Measurements from ENCODE around the gene SLC12A4. TPM values are rescaled to one million over a fixed set of nuclear protein-coding genes. Genes with fewer than 3 reads are reported as not detected.
"Not testable (repeated sequence)": the region's sequence is repeated elsewhere in the genome, so short reads cannot be mapped to it uniquely, and the experiment has no call there.

The SLC12A4 gene
- total RNA-seq, 4 donors from 2014 or later: 25.6 to 137 (median 62.3) TPM

GRCh38 chr16:67976205-67976604 lies 7.8 kb upstream of the SLC12A4 start:
- no peaks in the 10 kb centered on the region for H3K36me3 ChIP-seq
- intact Hi-C loops (cut with DNase I; ENCODE audit: low total_unique reads): no loop called here
- no peak overlapping the region for H3K4me3 ChIP-seq
- H3K27ac ChIP-seq: no peak overlapping the region
- no peaks in the 10 kb centered on the region for H3K4me1 ChIP-seq
- H3K9me3 ChIP-seq: no peaks in the 10 kb centered on the region
- DNase-seq: no peak
- TF ChIP-seq, protein P1, sequence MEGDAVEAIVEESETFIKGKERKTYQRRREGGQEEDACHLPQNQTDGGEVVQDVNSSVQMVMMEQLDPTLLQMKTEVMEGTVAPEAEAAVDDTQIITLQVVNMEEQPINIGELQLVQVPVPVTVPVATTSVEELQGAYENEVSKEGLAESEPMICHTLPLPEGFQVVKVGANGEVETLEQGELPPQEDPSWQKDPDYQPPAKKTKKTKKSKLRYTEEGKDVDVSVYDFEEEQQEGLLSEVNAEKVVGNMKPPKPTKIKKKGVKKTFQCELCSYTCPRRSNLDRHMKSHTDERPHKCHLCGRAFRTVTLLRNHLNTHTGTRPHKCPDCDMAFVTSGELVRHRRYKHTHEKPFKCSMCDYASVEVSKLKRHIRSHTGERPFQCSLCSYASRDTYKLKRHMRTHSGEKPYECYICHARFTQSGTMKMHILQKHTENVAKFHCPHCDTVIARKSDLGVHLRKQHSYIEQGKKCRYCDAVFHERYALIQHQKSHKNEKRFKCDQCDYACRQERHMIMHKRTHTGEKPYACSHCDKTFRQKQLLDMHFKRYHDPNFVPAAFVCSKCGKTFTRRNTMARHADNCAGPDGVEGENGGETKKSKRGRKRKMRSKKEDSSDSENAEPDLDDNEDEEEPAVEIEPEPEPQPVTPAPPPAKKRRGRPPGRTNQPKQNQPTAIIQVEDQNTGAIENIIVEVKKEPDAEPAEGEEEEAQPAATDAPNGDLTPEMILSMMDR (IDR thresholded peaks at IDR 0.05): no peak
- TF ChIP-seq POLR2A (IDR thresholded peaks at IDR 0.05): no peak
- H3K27me3 ChIP-seq: no peaks in the 10 kb centered on the region

GRCh38 chr16:67975321-67976105 lies 7.1 kb upstream of the SLC12A4 start:
- intact Hi-C loops (cut with DNase I; ENCODE audit: low total_unique reads): no loop called here
- Histone ChIP-seq H3K27ac (no peak overlapping the region), H3K27me3 (no peaks in the 10 kb centered on the region), H3K4me1 (no peaks in the 10 kb centered on the region), H3K4me3 (no peak overlapping the region), H3K36me3 (no peaks in the 10 kb centered on the region), H3K9me3 (no peaks in the 10 kb centered on the region)
- no peak for DNase-seq
- TF ChIP-seq, protein P1 (IDR thresholded peaks at IDR 0.05): no peak
- no peak for TF ChIP-seq POLR2A (IDR thresholded peaks at IDR 0.05)

DNA sequence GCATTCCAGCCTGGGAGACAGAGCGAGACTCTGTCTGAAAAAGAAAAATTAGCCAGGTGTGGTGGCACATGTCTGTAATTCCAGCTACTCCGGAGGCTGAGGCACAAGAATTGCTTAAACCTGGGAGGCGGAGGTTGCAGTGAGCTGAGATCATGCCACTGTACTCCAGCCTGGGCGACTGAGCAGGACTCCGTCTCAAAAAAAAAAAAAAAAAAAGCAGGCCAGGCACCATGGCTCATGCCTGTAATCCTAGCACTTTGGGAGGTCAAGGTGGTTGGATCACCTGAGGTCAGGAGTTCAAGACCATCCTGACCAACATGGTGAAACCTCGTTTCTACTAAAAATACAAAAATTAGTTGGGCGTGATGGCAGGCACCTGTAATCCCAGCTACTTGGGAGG lies 3.8 kb upstream of the SLC12A4 start:
- H3K27me3 ChIP-seq; intact Hi-C loops (cut with DNase I; ENCODE audit: low total_unique reads); H3K9me3 ChIP-seq; H3K36me3 ChIP-seq; DNase-seq; H3K4me3 ChIP-seq; H3K27ac ChIP-seq; H3K4me1 ChIP-seq: not testable (repeated sequence)

DNA sequence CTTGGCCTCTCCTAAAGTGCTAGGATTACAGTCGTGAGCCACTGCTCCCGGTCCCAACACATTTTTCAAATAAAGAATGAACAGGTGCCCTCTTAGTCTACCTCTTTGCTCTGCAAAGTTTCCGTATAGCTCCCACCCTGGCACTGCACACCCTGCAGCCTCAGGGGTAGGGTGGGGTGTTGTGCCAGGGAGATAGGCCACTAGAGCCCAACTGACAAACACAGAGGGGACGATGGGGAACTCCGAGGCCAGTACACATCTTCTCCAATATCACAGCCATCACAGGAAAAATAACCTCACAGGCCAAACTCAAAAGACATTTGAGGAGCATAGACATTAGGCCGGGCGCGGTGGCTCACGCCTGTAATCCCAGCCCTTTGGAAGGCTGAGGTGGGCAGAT lies 2.7 kb upstream of the SLC12A4 start:
- DNase-seq: no peak
- Histone ChIP-seq H3K4me3 (no peak overlapping the region), H3K9me3 (no peaks in the 10 kb centered on the region), H3K4me1 (peaks cover 2 to 9% of the 10 kb centered on the region in 2 donors), H3K36me3 (no peaks in the 10 kb centered on the region), H3K27ac (no peak overlapping the region), H3K27me3 (no peaks in the 10 kb centered on the region)
- intact Hi-C loops (cut with DNase I; ENCODE audit: low total_unique reads): no loop called here
- no peak for TF ChIP-seq POLR2A (IDR thresholded peaks at IDR 0.05)

DNA sequence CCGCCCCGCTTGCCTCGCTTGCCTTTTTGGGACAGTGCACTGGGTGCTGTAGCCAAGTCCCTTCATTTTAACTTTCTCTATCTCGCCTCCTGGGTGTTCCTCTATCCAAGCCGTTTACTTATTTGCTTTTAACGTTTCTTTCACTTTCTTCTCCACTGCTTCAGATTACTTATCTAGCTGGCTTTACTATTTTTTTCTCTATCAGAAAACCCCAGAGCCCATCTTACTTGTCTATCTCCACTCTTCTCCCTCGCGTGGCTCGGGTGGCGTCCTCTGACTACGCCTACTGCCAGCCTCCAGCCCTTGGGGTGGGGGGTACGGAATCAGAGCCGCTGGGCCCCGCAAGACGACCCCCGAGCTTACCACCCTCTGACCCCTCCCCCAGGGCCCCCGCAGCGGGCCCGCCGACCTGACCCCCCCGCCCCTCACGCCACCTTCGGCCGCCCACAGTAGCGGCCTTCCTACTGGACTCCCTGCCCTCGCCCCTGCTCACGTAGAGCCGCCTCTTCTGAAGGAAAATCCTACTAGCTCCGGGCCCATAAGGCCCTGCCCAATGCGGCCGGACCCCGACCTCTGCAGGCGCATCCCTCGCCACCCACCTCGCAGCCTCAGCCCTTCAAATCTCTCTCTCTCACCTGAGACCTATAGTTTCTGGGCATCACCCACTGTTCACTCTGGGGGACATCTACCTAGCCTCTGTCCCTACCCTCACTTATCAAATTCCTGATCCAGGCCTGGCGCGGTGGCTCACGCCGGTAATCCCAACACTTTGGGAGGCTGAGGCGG lies 1.0 kb upstream of the SLC12A4 start:
- H3K27me3 ChIP-seq: no peaks in the 10 kb centered on the region
- peaks cover 3 to 11% of the 10 kb centered on the region in 2 donors for H3K4me1 ChIP-seq
- intact Hi-C loops (cut with DNase I; ENCODE audit: low total_unique reads): no loop called here

More for the DNA sequence above, 1.0 kb upstream of the SLC12A4 start:
- no peaks in the 10 kb centered on the region for H3K9me3 ChIP-seq
- H3K36me3 ChIP-seq: no peaks in the 10 kb centered on the region
- TF ChIP-seq POLR2A (IDR thresholded peaks at IDR 0.05): no peak
- TF ChIP-seq, protein P1 (IDR thresholded peaks at IDR 0.05): peak in 1 of 4 experiments; percentile 15
- peak overlapping the region; percentile 94 to 96 for H3K27ac ChIP-seq
- H3K4me3 ChIP-seq: peak overlapping the region; percentile 73 to 92
- DNase-seq: peak in 1 of 2 donors; percentile 45

All from uterus (tissue), 4 donors.